ENCODE results near the gene PVALEF.

Gene PVALEF

GRCh38 chr17:81165246-81166032 is at the start of gene PVALEF:
TSS of gene PVALEF (plus strand) at chr17:81165507. CDS start at chr17:81181227, 15,720 bp downstream.
- H3K4me3 ChIP-seq (ENCODE audit: low read depth, low read length), result peak within 1 kb of the TSS; percentile 23
- no peak for DNase-seq (ENCODE audit: low read depth)

- DNase-seq (ENCODE audit: low read depth), result no peak
- no peak overlapping the region for H3K4me3 ChIP-seq (ENCODE audit: low read depth, low read length)
Observed at GRCh38 chr17:81115749-81116464, 49.4 kb upstream of the PVALEF start.

GRCh38 chr17:81116704-81117103 is 48.6 kb upstream of the PVALEF start:
- H3K4me3 ChIP-seq (ENCODE audit: low read depth, low read length), result no peak overlapping the region

GRCh38 chr17:81117672-81118198 is 47.6 kb upstream of the PVALEF start:
- DNase-seq (ENCODE audit: low read depth), result no peak
- H3K4me3 ChIP-seq (ENCODE audit: low read depth, low read length), result no peak overlapping the region

More at GRCh38 chr17:81116704-81117103, 48.6 kb upstream of the PVALEF start:
- no peak for DNase-seq (ENCODE audit: low read depth)

- DNase-seq (ENCODE audit: low read depth), result no peak
- peak overlapping the region; percentile 60 for H3K4me3 ChIP-seq (ENCODE audit: low read depth, low read length)
Observed at GRCh38 chr17:81118308-81119221, 46.7 kb upstream of the PVALEF start.

- DNase-seq (ENCODE audit: low read depth), result peak; percentile 90
- H3K4me3 ChIP-seq (ENCODE audit: low read depth, low read length), result peak overlapping the region; percentile 60
Observed at GRCh38 chr17:81119223-81120148, 45.8 kb upstream of the PVALEF start.

GRCh38 chr17:81120149-81120484 is 45.2 kb upstream of the PVALEF start:
- H3K4me3 ChIP-seq (ENCODE audit: low read depth, low read length), result peak overlapping the region; percentile 60
- no peak for DNase-seq (ENCODE audit: low read depth)

GRCh38 chr17:81120695-81121621 is 44.3 kb upstream of the PVALEF start:
- no peak for DNase-seq (ENCODE audit: low read depth)
- no peak overlapping the region for H3K4me3 ChIP-seq (ENCODE audit: low read depth, low read length)

- H3K4me3 ChIP-seq (ENCODE audit: low read depth, low read length), result no peak overlapping the region
- DNase-seq (ENCODE audit: low read depth), result no peak
Observed at GRCh38 chr17:81121841-81122733, 43.2 kb upstream of the PVALEF start.

- no peak overlapping the region for H3K4me3 ChIP-seq (ENCODE audit: low read depth, low read length)
- DNase-seq (ENCODE audit: low read depth), result no peak
Observed at GRCh38 chr17:81123052-81124048, 42.0 kb upstream of the PVALEF start.

- no peak overlapping the region for H3K4me3 ChIP-seq (ENCODE audit: low read depth, low read length)
- DNase-seq (ENCODE audit: low read depth), result no peak
Observed at GRCh38 chr17:81124377-81124776, 40.9 kb upstream of the PVALEF start.

- peak; percentile 7 for DNase-seq (ENCODE audit: low read depth)
- no peak overlapping the region for H3K4me3 ChIP-seq (ENCODE audit: low read depth, low read length)
Observed at GRCh38 chr17:81125573-81126081, 39.7 kb upstream of the PVALEF start.

- no peak overlapping the region for H3K4me3 ChIP-seq (ENCODE audit: low read depth, low read length)
- no peak for DNase-seq (ENCODE audit: low read depth)
Observed at GRCh38 chr17:81126281-81127132, 38.8 kb upstream of the PVALEF start.

GRCh38 chr17:81127133-81127455 is 38.2 kb upstream of the PVALEF start:
- H3K4me3 ChIP-seq (ENCODE audit: low read depth, low read length), result no peak overlapping the region
- no peak for DNase-seq (ENCODE audit: low read depth)
